Measurements from ENCODE around the gene ZIM2.

GRCh38 chr19:56814656-56815055 is 25.9 kb downstream of the ZIM2 start:
- no peak for TF ChIP-seq CTCF (conservative IDR thresholded peaks at IDR 0.05; ENCODE audit: low read depth, low read length)
- TF ChIP-seq POLR2A (IDR thresholded peaks at IDR 0.05; ENCODE audit: low read depth, low read length) = no peak
- no peak for TF ChIP-seq SMC3 (IDR thresholded peaks at IDR 0.05; ENCODE audit: low read depth, low read length)
- TF ChIP-seq USF2 (IDR thresholded peaks at IDR 0.05; ENCODE audit: low read depth, low read length) = no peak
- no peak for TF ChIP-seq MAFK (IDR thresholded peaks at IDR 0.05; ENCODE audit: low read depth, low read length)
- TF ChIP-seq CHD1 (IDR thresholded peaks at IDR 0.05; ENCODE audit: low read depth, low read length) = no peak
- no peak for TF ChIP-seq RAD21 (IDR thresholded peaks at IDR 0.05; ENCODE audit: low read length)
- no peak for TF ChIP-seq ELK1 (IDR thresholded peaks at IDR 0.05; ENCODE audit: borderline replicate concordance, low read depth, low read length)
- TF ChIP-seq MAZ (IDR thresholded peaks at IDR 0.05; ENCODE audit: borderline replicate concordance, low read depth, low read length) = no peak

Measured in IMR-90 (cell line).